Activated CD4-positive, CD25-positive, alpha-beta regulatory T cell (primary cell): ENCODE data around the gene ZNF423.

Experiments used
- DNase-seq, 4 experiments: peaks; one replicate each; lab custom pipeline; 2025; lab: John Stamatoyannopoulos, UW

Gene ZNF423

DNA sequence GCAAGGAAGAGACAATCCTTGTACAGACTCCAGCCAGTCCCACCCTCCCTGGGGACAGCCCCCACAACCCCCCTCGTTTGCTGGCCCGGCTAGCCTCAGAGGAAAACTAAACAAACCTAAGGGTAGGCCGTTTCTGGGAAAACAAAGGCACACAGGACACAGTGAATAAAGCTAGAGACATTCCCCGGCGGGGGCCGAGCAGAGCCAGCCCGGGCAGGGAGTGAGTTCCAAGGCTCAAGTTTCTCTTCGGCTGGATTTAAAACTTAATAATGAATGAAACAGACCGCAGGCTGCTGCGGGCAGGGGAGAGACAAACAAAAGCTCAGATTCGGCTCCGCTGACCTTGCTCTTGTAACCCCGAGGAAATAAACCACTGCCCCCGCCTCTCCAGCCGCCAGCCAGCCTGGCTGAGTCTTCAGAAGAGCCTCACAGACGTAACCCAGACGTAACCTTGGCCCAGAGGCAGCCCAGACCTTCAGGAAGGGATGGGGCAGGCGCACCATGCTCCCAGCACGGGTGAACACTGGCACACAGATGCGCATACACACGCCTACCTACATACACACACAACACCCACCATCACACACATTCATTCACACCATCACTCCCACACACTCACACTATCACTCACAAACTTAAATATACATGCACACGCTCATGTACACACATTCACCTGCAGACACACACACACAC lies 216.0 kb downstream of the ZNF423 start:
- no peak for DNase-seq

DNA sequence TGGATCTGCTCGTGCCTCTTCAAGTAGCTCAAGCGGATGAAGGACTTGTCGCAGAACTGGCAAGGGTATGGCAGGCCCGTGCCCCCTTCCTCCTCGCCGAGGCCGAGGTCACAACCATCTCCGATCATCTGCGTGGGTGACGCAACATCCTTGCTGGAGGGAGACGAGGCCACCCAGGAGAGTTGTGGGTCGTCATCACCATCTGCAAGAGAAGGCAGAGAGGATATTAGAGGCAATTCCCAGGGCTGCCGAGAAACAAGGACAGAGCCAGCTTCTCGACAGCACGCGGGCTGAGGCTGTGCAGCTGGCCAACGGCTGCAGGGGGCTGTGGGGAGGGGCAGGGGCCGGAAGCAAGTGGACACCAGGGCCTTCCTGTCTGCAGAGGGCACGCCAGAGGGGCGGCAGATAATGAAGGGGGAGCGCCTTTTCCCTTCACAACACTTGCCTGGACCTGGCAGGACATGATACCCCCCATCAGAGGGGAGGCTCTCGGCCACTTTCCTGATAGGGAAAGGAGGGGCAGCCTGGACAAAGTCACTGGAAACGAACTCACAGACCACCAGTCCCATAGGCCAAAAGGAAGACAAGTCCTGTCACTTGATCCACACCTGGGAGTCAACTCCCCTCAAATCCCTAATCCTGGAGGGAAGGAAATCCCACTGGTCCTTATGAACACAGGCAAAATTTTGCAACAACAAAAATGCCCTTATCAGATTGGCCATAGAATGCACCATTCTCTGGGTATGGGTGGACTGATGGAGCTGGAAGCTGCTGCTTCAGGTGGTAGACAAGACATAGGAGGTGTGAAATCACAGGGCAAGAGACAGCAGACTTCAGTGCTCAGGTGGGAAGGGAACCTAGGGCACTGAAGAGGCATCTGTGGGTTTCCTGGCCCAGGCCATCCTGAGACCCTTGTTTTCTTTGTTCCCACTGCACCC lies 217.0 kb downstream of the ZNF423 start:
- DNase-seq: no peak

DNA sequence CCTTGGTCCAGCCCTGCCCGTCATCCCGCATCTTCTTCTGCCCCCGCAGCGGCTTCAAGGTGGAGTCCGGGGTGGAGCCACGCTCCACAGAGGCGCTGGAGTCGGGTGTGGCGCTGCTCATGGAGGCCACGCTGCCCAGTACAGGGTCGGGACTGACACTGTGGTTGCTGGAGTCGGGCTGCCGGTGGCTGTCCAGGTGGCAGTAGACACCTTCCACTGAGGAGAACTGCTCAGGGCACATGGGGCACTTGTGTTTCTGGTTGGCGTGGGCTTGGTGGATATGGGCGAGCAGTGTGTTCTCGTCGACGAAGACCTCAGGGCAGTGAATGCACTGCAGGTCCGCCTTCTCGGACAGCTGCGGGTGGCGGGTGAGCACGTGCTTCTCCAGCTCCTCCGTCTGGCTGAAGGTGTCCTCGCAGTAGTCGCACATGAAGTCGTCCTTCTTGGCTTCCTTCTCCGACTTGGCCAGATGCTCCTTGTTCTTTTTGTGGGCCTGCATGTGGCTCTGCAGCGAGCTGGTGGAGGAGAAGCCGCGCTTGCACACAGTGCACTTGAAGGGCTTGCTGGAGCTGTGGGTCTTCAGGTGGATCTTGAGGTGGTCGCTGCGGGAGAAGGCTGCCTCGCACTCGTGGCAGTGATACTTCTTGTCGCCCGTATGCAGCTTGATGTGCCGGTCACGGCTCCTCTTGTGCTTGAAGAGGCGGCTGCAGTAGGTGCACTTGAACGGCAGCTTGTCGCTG lies 217.8 kb downstream of the ZNF423 start:
- DNase-seq: no peak

DNA sequence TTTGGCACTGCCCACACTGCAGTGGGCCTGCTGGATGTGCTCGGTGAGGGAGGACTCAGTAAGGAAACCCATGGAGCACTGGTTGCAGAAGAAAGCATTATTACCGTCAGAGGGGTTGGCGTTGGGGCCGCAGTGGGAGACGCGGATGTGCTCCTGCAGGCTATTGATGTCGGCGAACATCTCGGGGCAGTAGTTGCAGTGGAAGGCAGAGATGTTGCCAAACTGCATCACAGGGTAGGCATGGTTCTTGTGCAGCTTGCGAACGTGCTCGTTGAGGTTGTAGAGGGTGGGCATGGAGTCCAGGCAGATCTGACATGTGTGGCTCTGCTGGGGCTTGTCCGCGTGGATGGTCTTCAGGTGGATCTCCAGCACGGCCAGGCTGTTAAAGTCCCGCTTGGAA lies 218.4 kb downstream of the ZNF423 start:
- no peak for DNase-seq

DNA sequence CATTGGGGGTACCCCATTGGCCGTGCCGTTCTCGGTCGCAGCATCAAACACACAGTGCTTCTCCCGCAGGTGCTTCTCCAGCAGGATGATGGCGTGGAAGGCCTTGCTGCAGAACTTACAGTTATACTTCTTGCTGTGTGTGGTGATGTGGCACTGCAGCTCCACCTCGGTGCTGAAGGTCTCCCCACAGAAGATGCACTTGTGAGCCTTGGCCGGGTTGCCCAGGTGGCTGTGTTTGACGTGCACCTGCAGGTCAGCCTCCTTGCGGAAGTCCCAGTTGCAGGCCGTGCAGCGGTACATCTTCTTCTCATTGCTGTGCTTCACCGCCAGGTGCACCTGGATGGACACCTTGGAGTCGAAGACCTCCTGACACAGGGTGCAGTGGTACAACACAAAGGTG lies 219.3 kb downstream of the ZNF423 start:
- DNase-seq: no peak

DNA sequence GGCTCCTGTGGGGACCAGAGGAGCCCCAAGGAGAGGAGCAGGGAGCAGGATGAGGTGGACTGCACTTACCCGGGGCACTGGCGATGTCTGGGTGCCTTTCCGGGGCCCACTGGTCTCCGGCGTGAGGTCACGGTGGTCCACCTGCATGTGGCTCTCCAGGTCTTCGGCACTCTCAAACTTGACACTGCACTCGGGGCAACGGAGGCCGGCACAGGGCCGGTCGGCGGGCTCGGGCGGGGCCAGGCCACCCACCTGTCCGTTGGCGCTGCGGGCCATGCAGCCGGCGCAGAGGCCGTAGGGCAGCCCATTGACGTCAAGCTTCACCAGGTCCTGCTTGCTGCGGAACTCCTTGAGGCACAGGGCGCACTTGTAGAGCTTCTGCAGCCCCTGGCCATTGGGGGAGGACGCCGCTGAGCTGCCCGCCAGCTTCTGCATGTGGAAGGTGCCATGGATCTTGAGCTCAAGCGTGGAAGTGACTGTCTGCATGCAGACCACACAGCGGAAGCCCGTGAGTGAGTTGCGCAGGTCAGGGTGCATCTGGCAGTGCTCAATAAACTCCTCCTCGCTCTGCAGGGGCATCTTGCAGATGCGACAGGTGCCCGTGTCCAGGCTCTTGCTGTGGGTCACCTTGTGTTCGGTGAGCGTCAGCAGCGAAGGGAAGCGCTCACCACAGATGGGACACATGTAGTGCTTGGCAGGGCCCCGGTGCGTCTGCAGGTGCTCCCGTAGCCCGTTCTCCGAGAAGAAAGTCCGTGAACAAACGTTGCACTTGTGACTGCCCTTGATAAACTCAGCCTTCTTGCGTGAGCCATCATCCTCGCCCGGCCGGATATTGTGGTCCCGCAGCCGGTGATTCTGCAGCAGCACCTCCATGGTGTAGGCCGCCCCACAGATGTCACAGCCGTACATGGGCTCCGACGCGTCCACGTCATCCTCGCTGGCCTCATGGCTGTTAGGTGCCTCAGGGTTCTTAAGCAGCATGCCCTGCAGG lies 220.0 kb downstream of the ZNF423 start:
- DNase-seq: no peak

DNA sequence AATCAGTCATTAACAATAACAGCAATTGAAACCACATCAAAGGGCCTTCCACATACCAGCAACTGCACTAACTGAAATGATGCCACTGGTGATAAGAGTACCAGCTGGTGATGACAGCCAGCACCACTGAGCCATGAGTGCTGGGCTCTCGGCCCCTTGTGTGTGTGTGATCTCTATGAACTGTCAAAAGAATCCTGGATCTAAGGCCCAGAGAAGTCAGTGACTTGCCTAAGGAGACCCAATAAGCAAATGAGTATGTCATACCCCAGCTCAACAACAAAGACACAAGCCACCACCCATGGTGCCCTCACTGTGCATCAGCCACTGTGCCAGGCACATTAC lies 220.9 kb downstream of the ZNF423 start:
- DNase-seq: no peak

DNA sequence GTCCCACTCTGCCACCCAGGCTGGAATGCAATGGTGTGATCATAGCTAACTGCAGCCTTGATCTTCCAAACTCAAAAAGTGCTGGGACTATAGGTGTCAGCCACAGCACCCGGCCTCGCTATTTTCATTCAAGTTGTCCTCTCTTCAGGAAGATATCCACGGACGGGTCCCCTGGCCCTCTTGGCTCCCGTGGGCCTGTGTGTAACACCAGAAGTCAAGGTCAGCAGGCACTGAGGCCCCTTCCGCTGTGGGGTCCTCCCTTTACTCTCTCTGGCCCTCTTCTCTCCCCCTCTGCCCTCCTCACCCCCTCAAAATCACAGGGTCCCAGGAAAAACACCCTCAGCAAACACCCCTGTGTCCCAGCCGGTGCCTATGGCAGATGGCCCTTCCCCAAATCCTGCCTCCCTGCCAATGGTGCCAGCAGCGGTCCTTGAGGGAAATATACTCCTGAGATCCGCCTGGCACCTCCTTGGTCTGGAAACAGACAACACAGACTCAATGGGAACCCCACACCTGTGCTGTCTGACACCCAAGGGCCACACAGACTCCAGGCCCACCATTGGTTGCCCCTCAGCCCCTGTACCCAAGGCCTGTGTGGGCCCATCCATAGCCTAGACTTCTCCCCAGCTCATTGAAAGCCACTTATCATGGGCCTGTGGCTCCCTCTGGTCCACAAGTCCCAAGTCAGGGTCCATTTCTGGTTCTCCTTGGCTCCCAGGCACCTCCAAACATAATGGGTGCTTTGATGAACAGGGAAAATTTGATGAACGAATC lies 221.5 kb downstream of the ZNF423 start:
- DNase-seq: no peak

DNA sequence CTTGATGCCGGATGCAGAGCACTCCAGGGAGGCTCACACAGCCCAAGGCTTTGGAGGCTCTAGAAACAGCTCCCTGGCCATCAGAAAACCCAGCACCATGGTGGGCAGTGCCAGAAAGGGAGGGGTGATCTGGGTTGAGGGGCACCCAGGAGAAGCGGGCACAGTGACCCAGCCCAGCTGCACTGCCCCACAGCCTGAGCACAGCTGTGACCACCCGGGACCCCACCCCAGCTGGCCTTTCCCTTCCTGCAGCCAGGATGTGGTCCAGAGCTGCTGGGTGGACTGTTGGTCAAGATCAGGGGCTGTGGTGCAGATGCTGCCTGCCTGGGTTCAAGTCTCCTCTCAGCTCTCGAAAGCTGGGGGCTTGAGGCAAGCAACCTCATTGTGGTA lies 223.1 kb downstream of the ZNF423 start:
- no peak for DNase-seq

DNA sequence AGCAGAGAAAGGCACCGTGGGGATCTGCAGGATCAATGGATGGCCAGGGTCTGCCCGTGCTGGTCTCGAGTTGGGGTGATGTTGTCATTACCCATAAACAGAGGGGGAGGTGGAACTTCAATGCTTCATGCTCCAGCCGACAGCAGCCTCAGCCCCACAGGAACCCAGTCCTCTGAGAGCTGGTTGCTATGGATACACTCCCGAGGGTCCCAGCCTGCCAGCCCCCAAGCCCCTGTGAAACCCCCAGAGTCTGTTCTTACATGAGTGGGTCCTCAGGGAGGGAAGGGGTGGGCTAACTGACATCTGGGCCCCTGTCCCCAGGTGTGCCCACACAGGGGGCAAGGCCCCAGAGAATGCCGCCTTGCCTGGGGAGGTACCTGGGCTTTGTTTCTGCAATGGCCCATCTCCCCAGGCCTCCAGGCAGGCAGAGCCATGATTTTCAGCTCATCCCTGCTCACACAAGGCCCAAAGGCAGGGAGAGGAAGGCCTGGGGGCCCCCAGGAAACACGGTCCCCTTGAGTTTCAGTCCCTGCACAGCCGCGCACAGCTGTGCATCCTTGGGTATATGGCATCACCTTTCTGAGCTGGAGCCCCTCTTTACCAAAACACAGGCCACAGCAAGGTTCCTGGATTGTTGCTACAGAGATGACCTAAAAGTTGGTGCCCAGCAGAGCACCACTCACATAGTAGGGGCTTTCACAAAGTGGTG lies 223.7 kb downstream of the ZNF423 start:
- no peak for DNase-seq

DNA sequence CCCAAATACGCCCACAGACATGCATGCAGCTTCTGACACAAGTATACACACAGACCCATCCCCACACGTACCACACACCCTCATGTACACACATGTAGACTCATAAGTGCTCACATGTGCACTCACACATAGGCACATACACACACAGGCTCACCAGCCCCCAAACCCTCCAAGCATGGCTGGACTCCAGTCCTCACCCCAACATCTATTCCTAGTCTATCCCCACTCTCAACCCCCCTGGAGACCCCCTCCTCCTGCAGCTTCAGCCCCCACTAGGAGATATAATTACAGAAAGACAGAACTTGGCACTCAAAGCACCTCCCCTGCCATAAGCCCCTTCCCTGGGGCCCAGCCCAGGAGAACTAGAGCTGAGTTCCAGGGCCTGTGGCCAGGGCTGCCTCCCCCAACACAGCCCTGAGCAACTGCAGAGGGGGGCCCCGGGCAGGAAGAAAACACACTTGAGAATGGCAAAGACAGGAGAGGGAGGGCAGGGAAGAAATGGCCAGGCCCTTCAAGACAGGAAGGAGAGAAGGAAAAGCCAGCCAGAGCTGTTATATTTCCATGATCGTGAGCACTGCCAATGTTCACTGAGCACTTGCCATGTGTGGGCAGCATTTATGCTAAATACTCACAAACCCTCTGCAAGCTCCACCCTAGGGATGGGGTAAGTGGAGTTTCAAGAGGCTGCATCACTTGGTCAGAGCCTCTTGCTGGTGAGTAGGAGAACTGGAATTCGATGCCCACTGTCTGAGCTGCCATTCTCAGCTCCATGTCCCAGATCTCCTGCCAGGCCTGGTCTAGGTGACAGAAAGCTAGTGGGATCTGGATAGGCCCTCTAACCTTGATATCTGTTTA lies 224.5 kb downstream of the ZNF423 start:
- DNase-seq: no peak

DNA sequence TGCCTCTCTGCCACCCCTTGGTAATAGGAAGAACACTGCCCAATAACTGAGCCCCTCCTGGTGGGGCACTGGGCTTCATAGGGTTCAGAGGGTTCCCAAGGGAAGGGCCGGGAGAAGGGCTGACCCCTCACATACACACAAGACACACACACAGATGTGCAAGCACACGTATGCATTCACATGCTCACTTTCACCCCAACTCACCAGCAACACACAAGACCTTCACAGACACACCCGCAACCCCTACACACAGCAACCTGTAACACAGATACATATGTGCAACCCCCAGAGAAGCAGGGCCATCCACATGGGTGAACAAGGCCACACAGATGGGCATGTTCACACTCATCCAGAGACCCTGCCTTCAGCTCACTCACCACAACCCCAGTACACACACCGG lies 225.1 kb downstream of the ZNF423 start:
- no peak for DNase-seq

DNA sequence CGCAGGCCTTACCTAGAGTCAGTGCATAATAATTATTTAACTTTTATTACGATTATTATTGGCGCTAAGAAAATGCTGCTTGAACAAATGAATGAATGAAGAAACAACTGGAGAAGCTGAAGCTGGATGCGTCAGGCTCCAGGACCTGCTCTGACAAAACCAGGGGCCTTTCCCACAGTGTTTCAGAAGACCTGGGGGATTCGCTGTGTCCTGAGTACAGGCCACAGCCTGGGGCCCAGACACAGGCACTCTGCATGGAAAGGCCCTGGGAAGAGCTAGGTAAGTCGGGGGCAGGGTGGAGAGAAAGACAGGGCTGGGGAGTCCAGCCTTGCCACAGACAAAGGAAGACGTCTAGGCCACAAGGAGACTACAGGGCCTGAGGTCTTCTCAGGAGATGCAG lies 226.1 kb downstream of the ZNF423 start:
- no peak for DNase-seq

DNA sequence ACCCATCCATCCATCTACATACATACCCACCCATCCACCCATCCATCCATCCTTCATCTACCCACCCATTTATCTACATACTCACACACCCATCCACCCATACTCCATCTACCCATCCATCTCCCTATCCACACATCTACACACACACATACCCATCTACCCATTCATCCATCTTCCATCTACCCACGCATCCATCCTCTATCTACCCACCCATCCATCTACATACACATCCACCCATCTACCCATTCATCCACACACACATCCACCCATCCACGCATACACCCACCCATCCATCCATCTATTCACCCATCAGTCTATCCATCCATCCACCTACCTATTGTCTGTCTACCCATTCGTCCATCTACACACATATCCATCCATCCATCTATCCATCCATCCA lies 227.8 kb downstream of the ZNF423 start:
- no peak for DNase-seq

DNA sequence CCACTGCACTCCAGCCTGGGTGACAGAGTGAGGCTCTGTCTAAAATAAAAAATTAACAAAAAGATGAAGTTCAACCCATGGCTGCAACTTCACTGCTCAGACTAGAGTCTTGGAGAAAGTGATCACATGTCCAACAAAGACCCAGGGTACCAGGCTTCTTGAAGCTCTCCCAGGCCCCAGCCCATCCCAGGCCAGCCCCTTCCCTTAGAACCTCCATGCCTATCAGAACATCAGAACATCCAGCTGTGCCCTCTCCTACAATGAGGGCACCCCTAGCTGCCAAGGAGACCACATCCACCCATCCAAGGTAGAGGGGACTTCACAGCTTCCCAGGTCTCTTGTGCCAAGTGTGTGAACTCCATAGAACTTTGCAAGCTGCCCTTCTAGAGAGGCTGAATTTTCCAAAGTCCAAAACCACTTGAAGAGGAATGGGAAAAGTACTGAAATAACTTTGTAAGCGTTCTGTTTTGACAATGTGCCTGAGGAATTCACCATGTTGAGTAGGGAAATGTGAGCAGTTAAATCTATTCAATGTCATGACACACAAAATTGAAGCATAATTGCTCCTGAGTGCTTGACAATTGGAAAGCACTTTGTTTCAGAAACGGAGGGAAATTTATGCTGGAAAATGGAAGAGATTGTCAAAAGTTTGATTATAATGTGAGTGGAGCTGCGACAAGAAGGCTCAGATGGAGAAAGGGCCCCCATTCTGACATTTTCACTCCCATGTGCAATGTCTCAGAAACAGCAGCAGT lies 230.4 kb downstream of the ZNF423 start:
- DNase-seq: no peak

DNA sequence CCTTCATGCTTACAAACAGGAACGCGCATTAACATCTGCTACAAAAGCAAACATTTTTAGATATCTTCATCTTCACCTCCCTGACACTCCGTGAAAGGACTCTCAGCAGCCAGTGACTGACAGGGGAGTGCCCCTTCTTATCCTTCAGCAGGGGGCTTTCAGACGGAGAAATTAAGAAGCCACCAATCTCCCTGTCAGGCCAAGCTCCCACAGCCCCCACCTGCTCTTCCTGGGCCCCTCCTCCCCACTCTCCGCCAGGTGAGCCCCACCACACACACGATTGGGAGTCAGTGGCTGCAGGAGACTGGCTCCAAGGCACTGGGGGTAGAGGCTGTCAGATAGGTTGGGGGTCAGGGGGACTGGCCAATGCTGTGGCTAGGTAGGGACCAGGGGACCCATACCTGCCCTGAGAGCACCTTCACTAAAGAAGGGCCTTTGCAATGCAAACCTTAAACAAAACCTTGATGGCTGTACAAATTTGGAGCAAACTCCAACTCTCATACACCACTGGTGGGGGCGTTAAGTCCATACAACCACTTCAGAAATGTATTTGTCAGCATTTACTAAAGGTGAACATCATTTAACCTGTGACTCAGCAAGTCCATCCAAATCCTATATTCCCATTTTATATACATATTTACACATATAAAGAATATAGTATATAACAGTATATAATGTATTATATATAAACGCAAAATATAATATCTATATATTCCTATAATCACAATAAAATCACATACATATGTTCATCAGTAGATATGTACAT lies 232.2 kb downstream of the ZNF423 start:
- DNase-seq: no peak
